NOMO-1 treated with dmso at 0.1 percent for 144 hours (cell line): ENCODE measurements around the gene RPRD1A.
"Not testable (repeated sequence)": the region's sequence is repeated elsewhere in the genome, so short reads cannot be mapped to it uniquely, and the experiment has no call there.

Source experiments
- DNase-seq: peaks from one replicate; lab custom pipeline; 2025; ENCODE audit not compliant: unreplicated experiment; lab: John Stamatoyannopoulos, UW

RPRD1A gene

GRCh38 chr18:36078751-36079529 lies 11.6 kb upstream of the RPRD1A start:
- DNase-seq: no peak

- DNase-seq: not testable (repeated sequence)
Measured at GRCh38 chr18:36077764-36078163, 10.4 kb upstream of the RPRD1A start.

GRCh38 chr18:36075862-36076587 lies 8.7 kb upstream of the RPRD1A start:
- DNase-seq: no peak

GRCh38 chr18:36074435-36074834 lies 7.1 kb upstream of the RPRD1A start:
- no peak for DNase-seq

GRCh38 chr18:36073676-36074075 lies 6.3 kb upstream of the RPRD1A start:
- DNase-seq: no peak

- DNase-seq: not testable (repeated sequence)
Measured at GRCh38 chr18:36072406-36072805, 5.0 kb upstream of the RPRD1A start.

GRCh38 chr18:36066686-36067054 lies 689 bp downstream of the RPRD1A start:
- DNase-seq: no peak

- DNase-seq: no peak
Measured at GRCh38 chr18:36066001-36066400, 1.4 kb downstream of the RPRD1A start.

GRCh38 chr18:36064809-36065079 lies 2.6 kb downstream of the RPRD1A start:
- DNase-seq: not testable (repeated sequence)

GRCh38 chr18:36064027-36064808 lies 3.1 kb downstream of the RPRD1A start:
- DNase-seq: no peak

- DNase-seq: no peak
Measured at GRCh38 chr18:36058674-36059073, 8.7 kb downstream of the RPRD1A start.

GRCh38 chr18:36051760-36052159 lies 15.6 kb downstream of the RPRD1A start:
- DNase-seq: no peak

GRCh38 chr18:36050479-36050878 lies 16.9 kb downstream of the RPRD1A start:
- DNase-seq: no peak

- no peak for DNase-seq
Measured at GRCh38 chr18:36047521-36047920, 19.8 kb downstream of the RPRD1A start.

- DNase-seq: no peak
Measured at GRCh38 chr18:36046898-36047297, 20.5 kb downstream of the RPRD1A start.

GRCh38 chr18:36045241-36045991 lies 21.9 kb downstream of the RPRD1A start:
- DNase-seq: no peak

- no peak for DNase-seq
Measured at GRCh38 chr18:36043153-36043552, 24.2 kb downstream of the RPRD1A start.

- DNase-seq: no peak
Measured at GRCh38 chr18:36041146-36041545, 26.2 kb downstream of the RPRD1A start.

- no peak for DNase-seq
Measured at GRCh38 chr18:36038102-36038663, 29.2 kb downstream of the RPRD1A start.

- no peak for DNase-seq
Measured at GRCh38 chr18:36035253-36035652, 32.1 kb downstream of the RPRD1A start.
